NCI-H524 (cell line): ENCODE results near the gene MLPH.

Experiments used
- DNase-seq, 2 experiments: peaks; one replicate each; lab custom pipeline; 2025; lab: John Stamatoyannopoulos, UW

MLPH gene

DNA sequence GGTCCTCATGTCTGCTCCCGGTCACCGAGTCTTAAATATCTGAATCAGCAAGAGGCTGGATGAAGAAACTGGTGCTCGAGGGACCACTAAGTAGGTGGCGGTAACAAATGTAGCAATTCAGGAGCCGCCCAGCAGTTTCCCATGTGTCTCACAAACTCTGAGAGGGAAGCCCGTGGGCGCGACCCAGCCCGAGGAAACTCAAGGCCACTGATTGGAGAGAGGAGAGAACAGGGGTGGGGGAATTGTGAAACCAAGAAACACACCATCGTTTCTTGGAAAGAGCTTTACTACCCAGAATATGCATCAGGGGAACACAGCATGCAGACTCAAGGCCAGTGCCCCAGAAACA, 10.8 kb downstream of the MLPH start:
- no peak for DNase-seq

DNA sequence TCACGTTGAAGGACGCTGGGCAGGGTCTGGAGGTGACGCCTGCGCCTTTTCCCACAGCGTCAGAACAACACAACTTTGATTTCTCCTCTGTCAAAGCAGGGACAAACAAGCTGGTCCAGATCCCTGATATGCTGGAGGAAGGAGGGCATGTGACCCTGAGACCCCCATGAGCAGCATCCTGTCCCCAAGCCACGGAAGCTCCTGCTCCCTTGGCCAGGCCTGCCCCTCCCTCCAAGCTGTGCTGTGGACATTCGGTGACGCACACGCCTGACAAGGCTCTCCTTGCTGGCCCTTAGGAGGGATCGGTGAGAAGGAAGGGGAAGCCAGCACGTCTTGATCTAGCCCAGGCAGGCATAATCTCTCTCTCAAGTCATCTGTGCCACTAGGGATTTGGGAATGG, 11.3 kb downstream of the MLPH start:
- no peak for DNase-seq

DNA sequence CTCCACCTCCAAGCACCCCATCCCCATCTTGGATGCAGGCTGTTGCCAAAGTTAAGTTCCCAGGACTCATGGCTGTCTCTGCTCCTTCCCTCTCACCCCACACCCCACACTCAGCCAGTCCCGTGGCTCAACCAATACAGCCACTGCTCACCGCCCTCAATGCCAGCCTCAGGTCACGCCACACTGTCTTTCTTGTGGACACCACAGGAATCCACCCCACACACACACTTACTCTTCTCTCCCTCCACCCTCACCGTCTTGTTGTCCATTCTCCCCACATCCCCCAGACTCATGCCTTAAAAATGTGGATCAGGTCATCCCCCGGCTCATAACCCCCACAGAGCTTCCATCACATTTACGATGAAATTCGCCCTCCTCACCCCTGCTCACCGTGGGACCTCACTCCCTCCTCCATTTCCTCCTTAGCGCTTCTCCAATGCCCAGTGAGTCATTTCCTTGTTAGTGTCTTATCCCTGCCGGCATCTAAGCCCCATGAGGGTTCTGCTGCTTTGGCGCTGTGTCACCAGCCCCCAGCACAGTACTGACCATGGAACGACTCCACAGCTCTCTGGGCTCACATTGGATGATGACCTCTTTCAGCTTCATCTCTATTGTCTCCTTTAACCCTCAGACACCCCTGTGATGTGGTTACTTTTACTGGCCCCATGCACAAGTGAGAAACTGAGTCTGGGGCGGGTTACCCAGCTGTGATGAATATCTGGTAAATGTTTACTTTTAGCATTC, 13.8 kb downstream of the MLPH start:
- no peak for DNase-seq

DNA sequence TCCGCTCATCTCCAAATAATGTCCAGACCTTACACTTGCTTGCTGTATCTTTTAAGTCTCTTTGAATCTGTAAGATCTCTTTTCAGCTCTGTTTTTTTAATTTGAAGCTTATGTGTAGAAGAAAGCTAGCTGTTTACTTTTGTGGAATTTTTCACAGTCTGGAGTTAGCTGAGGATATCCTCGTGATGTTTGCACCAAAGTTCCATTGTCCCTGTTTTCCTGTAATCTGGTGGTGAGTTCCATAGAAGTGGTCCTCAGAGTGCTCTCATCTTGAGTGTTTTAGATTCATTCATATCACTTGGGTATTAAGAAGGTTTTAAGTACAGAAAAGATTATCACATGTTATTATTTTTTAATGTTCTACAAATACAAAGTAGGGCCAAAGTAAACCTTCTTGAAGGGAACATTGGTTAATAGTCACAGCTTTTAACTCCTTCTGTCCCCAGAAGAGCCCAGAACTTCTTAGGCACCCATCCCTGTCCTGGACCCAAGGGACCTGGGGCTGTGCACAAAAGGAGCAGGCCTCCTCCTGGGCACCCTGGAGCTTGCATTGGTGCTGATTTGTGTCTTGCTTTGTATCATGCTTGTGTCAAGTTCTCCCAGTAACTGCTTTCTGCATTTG, 15.0 kb downstream of the MLPH start:
- no peak for DNase-seq

DNA sequence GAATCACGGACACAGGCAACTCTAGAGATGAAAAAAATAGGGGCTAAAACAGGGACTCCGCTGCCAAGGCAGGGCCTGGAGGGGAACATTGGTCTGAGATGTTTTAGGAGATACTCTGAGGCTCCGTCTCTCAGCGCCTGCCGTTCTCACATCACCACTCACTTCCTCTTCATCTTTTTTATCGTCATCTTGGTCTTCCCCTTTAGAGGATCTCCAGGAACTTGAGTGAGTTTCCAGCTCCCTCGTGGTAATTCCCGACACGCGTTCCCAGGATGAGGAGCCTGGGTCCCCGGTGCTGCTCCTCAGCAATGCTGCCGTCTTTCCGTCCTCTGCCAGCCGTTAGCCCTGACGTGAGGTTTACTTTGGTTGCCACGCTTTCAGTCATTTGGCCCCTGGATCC, 16.1 kb downstream of the MLPH start:
- DNase-seq: no peak

DNA sequence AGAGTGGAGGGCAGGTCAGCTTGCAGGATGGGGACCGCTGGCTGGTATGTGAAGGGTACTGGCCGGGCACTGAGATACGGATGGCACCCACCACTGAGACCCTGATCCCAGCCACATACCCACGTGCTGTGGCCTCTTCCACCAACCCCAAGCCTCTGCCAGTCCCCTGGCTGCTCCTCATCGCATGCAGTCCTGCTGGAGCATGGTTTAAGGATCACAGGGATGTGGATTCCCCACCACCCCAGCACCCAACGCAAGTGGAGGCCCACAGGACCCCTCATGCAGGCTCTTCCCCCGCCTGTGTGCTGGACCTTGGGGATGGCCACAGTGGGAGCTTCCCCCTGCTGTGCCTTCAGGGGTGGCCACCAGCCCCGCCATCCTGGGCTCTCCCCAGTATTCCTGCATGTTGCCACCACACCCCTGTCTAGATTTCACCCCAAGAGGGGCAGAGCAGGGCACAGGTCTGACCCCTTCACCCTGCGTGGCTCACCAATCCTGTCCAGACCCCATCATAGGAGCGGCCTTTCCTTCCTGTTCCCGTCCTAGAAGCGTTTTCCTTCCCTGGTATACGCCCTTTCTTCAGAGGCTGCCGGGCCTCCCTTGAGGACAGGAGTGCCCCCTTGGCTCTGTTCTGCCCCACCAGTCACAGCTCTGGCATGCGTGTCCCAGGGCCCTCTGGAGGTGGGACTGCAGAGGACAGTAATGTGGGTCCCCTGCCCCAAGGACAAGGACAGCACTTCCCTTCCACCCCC, 18.3 kb downstream of the MLPH start:
- DNase-seq: no peak

DNA sequence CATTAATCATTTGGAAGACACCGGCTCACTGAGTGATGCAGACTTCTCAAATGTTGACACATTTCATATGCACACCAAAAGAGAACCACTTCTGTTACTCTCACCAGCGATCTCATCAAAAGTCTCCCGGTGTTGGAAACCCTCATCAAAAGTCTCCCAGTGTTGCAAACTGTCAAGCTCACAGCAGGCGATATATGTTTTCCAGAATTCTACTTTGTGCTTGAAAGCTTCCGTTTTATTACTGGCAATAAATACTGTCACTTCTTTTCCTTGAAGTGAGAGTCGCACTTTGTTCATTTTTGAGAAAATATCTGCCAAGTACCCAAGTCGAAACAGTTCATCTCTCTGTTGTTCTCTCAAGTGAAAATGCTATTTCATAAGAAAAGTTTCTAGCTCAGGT, 20.5 kb downstream of the MLPH start:
- no peak for DNase-seq

DNA sequence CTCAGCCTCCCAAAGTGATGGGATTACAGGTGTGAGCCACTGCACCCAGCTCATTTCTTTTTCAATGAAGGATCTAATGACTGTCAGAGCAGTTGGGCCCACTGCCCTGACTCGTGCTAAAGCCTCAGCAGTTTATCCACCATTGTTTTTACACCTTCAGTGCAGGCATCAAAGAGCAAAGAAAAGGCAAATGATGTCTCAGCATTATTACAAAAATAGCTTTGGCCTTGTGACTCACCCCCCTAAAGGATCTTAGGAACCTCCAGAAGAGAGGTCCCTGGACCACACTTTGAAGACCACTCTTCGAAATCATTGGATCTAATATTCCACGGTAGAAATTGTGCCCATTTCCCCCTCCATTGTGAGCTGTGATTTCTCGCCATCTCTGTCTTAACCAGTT, 21.3 kb downstream of the MLPH start:
- no peak for DNase-seq

DNA sequence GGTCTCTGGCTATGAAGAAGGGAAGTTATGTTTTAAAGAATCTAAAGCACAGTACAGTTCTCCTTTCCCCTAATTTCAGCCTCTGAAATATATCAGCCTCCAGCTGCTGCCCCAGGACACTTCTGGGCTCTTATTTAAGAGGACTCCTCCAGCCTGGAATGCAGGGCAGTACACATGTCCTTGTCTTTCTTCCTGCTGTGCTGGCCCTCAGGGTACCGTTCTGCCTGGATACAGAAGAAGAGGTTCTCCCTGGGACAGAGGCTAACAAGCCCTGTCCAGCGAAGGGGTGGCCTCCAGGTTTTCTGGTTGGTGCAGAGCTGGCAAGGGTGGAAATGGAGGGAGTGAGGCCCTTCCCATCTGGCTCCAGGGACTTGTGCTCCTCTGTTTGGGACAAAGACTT, 22.1 kb downstream of the MLPH start:
- no peak for DNase-seq

DNA sequence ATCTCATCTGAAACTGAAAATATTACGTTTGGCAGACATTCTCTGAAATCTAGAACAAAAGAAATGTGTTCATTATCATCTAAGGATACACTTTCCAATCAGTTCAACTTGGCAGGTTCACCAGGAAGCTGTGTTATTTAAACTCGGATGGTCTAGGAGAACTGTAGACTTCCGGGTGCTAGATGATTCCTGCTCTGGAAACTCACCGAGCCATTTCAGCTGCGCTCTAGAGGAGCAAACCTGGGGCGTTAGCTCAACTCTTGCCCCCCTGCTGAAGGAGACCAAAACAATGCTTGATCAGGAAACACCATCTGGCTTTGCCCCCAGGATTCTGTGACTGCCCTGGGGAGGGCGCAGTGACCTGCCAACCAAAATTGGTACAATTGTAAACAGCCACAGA, 22.9 kb downstream of the MLPH start:
- DNase-seq: no peak

DNA sequence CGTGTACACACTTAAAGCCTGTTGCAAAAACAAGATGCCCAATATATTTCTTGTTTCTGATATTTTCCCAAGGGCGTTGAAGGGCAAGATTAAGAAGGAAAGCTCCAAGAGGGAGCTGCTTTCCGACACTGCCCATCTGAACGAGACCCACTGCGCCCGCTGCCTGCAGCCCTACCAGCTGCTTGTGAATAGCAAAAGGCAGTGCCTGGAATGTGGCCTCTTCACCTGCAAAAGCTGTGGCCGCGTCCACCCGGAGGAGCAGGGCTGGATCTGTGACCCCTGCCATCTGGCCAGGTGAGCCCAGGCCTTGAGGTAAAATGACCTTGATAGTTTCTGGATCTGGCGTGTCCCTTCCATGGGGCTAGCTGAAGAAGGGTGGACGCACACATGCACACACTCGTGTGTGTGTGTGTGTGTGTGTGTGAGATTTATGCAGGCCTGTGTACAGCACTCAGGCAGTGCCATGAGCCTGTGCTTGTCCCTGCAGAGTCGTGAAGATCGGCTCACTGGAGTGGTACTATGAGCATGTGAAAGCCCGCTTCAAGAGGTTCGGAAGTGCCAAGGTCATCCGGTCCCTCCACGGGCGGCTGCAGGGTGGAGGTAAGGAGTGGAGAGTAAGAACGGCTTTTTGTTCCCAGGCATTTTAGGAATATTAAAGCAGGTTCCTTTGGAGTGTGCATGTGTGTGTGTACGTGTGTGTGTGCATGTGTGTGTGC, 23.6 kb downstream of the MLPH start:
- DNase-seq: no peak

DNA sequence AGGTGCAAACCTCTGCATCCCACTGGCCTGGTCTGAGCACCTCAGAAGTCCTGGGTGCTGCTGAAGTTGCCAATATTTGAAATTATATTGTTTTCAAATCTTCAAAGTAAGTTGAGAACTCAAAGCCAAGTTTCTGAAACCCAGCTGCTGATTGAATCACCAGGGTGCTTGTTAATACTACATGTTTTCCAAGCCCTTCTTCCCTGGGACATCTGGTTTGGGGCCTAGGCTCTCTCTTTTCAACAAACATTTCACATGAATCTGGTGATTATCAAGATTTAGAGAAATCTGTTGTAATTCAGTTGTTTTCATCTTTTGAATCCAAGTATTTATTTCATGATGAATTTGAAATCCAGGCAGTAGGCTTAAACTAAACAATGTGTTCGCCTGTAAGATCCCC, 24.4 kb downstream of the MLPH start:
- DNase-seq: no peak

DNA sequence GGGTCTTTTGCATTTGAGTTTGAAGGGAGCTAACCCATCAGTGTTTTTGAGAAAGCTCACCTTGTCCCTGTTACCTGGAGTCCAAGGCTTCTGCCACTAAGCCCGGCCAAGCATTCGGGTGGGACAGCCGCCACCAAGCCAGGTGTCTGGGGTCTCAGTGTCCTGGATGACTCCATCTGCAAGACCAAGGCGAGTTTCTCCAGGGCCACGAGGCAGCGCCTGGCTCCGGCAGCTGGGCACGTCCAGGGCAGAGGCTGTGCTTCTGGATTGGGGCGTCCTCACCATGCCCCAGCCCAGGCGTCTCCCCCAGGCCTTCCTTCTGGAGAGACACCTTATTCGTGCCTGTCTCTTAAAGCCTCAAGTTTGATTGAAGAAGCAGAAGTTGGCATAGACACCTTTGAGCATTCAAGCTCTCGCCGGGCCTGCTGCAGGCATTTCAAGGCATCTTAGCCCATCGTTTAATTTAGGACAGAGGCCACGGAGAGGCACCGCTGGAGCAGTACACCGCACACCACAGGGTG, 24.9 kb downstream of the MLPH start:
- DNase-seq: no peak

DNA sequence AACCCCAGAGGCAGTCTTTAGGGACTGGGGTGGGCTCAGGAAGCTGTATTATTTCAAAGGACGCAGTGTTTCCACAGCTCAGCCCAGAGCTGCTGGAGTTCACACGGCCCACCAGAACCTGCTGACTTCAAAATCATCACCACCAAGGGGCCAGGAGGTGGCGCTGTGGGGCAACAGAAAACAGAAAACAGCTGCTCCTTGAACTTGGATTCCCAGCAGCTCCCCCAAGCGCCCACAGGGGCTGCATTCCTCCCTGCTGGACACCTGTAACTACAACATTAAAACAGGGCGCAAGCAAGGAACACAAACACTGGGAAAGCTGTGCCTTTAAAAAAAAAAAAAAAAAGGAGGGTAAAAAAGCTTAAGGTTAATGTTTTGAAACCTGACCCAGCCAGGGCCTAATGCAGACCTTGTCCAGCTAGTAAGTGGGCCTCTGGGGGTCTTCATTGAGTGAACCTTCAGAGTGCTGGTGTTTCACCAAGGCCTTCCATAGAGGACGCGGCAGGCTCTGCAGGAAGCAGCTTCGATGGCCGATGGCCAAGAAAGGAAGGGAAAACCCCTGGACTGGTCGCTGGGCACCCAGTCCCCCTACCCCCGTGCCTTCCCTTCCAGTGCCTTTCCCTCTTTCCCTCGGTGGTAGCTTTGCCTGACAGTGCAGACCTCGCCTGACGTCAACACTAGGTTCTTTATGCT, 25.9 kb downstream of the MLPH start:
- DNase-seq: peak; percentile 59 to 79

DNA sequence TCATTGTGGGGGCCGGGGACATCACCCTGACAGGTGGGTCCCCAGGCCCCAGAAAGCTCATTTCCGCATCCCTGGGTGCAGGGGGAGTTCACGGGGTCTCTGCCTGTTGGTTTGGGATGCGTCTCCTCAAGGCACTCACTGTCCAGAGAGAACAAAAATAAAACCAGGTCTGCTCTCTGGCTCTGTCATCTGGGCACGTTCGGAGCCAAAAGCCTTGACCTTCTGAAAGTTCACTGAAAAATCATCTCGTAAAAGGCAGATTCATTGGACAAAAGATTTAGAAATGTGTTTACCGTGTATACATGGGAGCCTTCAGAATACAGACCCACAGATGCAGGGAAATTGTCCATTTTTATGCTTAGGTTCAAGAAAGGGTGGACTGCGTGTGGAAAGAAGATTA, 26.6 kb downstream of the MLPH start:
- DNase-seq: no peak

DNA sequence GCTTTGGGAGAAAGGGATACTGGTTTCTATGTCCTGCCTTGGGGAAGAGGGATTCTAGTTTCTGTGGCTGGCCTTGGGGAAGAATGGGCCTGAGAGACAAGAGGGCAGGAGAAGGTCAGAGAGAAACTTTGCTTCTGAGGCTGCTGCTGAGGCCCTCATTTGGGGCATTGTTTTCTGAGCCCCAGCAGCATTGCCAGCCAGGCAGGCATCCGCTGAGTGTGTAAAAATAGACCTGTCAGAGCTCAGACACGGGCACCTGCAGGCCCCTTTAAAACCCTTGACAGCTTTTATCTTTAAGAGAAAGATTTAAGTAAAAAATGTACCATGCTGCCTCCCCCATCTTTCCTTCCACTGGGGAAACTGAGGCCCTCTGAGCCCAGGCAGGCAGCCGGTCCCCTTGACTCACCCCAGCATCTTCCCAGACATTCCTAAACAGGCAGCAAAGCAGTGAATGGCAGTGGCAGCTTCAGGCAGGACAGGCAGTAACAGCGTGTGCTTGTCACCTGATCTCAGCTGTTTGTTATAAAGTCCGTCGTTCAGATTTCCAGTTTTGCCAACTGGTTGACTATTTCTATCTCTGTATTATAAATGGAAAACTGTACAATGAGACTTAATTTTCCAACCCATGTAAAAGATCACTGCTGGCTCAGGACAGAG, 27.6 kb downstream of the MLPH start:
- no peak for DNase-seq

DNA sequence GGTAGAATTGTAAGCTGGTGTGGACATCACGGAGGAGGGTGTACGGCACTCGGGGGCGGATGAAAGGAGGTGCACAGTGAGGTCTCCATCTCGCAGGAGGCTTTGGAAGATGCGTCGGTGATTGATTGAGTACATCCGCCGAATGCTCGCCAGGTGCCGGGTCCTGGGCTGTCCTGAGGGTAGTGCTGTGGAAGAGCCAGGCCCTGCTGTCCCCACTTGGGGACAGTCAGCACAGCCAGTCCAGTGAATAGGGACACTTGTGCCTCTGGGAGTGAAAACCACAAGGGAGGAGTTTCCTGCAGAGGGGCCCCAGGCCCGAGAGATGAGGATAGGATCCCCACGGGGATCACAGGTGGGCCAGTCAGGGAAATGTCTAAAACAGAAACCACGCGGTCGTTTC, 28.1 kb downstream of the MLPH start:
- DNase-seq: no peak

DNA sequence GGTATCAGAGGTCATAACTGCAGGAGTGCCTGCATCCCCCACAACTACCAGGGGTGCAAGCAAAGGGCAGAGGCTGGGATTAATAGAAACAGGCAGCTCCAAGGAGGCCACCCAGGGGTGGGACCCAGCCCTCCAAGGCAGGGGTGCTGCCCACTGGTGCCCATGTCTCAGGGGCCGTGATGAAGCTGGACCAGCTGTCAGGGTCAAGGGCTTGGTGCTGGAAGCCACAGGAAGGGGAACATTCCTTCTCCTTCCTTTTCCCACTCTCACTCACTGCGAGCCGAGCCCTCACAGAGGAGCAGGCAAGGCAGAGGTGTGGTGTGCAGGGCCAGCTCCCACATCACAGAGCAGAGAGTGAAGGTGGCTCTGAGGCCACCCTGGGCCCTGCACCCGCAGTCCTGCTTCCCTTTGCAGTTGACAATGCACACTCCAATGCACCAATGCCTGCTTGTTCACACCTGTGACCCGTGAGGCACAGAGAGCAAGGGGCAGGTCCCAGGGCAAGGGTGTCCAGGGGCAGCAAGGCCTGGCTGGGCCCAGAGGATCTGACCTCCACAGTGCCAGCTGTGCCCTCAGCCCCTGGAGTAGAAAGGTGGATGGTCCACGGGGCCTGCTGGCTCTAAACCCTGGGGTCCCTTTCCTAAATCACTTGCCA, 28.7 kb downstream of the MLPH start:
- DNase-seq: no peak

DNA sequence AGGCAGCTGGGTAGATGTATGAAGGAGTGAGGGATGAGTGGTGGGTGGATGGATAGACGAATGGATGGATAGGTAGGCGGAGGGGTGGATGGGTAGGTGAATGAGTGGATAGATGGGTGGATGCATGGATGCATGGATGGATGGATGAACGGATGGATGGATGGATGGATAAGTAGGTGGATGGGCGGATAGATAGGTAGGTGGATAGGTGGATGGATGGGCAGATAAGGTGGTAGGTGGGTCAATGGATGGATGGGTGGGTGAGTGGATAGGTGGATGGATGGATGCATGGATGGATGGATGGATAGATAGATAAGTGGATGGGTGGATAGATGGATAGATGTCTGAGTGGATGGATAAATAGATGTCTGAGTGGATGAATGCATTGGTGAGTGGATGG, 30.1 kb downstream of the MLPH start:
- no peak for DNase-seq

DNA sequence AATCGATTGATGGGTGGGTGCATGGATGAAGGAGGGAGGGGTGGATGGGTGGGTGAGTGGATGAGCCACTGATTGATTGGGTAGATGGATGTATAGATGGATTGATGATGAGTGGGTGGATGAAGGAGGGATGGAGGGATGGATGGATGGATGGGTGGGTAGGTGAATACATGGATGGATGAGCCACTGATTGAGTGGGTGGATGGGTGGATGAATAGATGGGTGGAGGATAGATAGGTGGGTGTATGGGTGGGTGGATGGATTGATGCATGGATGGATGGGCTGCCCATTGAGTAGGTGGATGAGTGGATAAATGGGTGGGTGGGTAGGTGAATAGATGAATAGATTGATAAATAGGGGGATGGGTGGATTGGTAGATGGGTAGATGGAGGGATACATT, 30.9 kb downstream of the MLPH start:
- DNase-seq: no peak
